HepG2 (cell line): ENCODE results near the gene EXOC3L2. TPM values are rescaled to one million over a fixed set of nuclear protein-coding genes. Genes with fewer than 3 reads are reported as not detected.

Experiments used
- ATAC-seq: fragments of 200-7000 bp; cut with Tn5 transposase; 3 replicates; pipeline ENCODE4 v1.9.1; 2020; ENCODE audit warnings: mild to moderate bottlenecking, moderate library complexity
- BruUV-seq: library from RNA; stranded (reverse); fragments of 400-500 nt; replicated peaks from 2 replicates; lab custom pipeline; 2021; lab: Mats Ljungman, UMichigan
- CTCF ChIA-PET: fragments of 300-600 bp; formaldehyde crosslinking; extraction: SDS; loops from one replicate; lab custom pipeline; 2021; ENCODE audit warnings: low total read pairs, inconsistent platforms, low intra/inter-chr PET ratio; lab: Yijun Ruan, JAX
- POLR2A ChIA-PET: fragments of 350-600 bp; sonication (Branson Sonifier 250); formaldehyde crosslinking; loops from one replicate; lab custom pipeline; 2020; ENCODE audit warnings: antibody characterized with exemption, inconsistent platforms; lab: Yijun Ruan, JAX
- DNase-seq: peaks from one replicate; pipeline ENCODE4 v3.0.0-alpha.2; 2015; ENCODE audit warnings: low spot score
- FAIRE-seq: peaks from 3 replicates; lab custom pipeline; 2011; peaks lifted over from hg19 to GRCh38; lab: Jason Lieb, UNC
- H2AFZ ChIP-seq: one replicate; pipeline ENCODE4 v1.6.1; 2011; ENCODE audit warnings: low read length, inconsistent platforms
- H3K27ac ChIP-seq: fragments of 300-600 bp; 3 replicates; pipeline ENCODE4 v1.8.0; 2011; ENCODE audit warnings: mixed run types, mild to moderate bottlenecking, mixed read lengths, low read length, inconsistent platforms; ENCODE audit not compliant: insufficient read depth; ENCODE audit errors: extremely low read length
- H3K27me3 ChIP-seq, 2 experiments: fragments of 200-600 bp in 1 of 2; 2 replicates in 1 of 2; 3 replicates in 1 of 2; pipeline versions ENCODE4 v1.6.0 to v1.8.0; 2011; ENCODE audit warnings: low read length in 2 of 2, mild to moderate bottlenecking in 2 of 2, moderate library complexity in 2 of 2, inconsistent platforms in 1 of 2; ENCODE audit not compliant: insufficient read depth in 2 of 2, control insufficient read depth in 1 of 2
- H3K36me3 ChIP-seq, 2 experiments: fragments of 200-600 bp in 1 of 2; replicated peaks in 1 of 2; 2 replicates in 1 of 2; 3 replicates in 1 of 2; pipeline versions ENCODE4 v1.5.1 to v1.8.0; 2011; ENCODE audit warnings: low read length in 2 of 2, inconsistent platforms in 1 of 2; ENCODE audit not compliant: insufficient read depth in 2 of 2, control insufficient read depth in 1 of 2
- H3K4me1 ChIP-seq: 2 replicates; pipeline ENCODE4 v1.5.1; 2012; ENCODE audit warnings: low read length, inconsistent platforms; ENCODE audit not compliant: insufficient read depth
- H3K4me2 ChIP-seq: 2 replicates; pipeline ENCODE4 v1.6.0; 2011; ENCODE audit warnings: low read depth, low read length, inconsistent platforms
- H3K4me3 ChIP-seq, 3 experiments: fragments of 200-600 bp in 1 of 3; sonication (generic), shearing (Covaris generic) in 1 of 3; replicated peaks in 1 of 3; 2 replicates each; pipeline ENCODE4 v1.5.1; 2011 to 2016; ENCODE audit warnings: low read length in 3 of 3, inconsistent platforms in 2 of 3, low read depth in 2 of 3, mild to moderate bottlenecking in 2 of 3, control low read depth in 1 of 3, mixed read lengths in 1 of 3; ENCODE audit not compliant: insufficient read depth in 1 of 3
- H3K79me2 ChIP-seq: one replicate; pipeline ENCODE4 v1.6.1; 2011; ENCODE audit warnings: low read length, inconsistent platforms; ENCODE audit not compliant: insufficient read depth
- H3K9ac ChIP-seq: 2 replicates; pipeline ENCODE4 v1.6.0; 2011; ENCODE audit warnings: mild to moderate bottlenecking, low read depth, low read length, inconsistent platforms; ENCODE audit not compliant: insufficient read depth
- H3K9me3 ChIP-seq: 2 replicates; pipeline ENCODE4 v1.5.1; 2012; ENCODE audit warnings: mild to moderate bottlenecking, low read length
- H4K20me1 ChIP-seq: 2 replicates; pipeline ENCODE4 v1.6.0; 2011; ENCODE audit warnings: inconsistent platforms, mild to moderate bottlenecking, low read length, moderate library complexity; ENCODE audit not compliant: insufficient read depth
- HOXA7 ChIP-seq: sonication (generic); formaldehyde crosslinking; IDR thresholded peaks from 2 replicates; pipeline ENCODE4 v1.8.1; 2022; ENCODE audit warnings: mild to moderate bottlenecking, missing genetic modification reagents, moderate library complexity
- ISX ChIP-seq: sonication (generic); formaldehyde crosslinking; conservative IDR thresholded peaks from 2 replicates; pipeline ENCODE4 v1.5.0; 2020; ENCODE audit warnings: missing genetic modification reagents
- JUN ChIP-seq: sonication (generic); formaldehyde crosslinking; IDR thresholded peaks from 2 replicates; pipeline ENCODE4 v1.4.0; 2020; ENCODE audit warnings: mild to moderate bottlenecking, missing genetic modification reagents
- KAT2B ChIP-seq: fragments of 150-350 bp; IDR thresholded peaks from 2 replicates; pipeline ENCODE4 v1.6.1; 2014; ENCODE audit warnings: low read depth, low read length, borderline replicate concordance
- MAFF ChIP-seq: IDR thresholded peaks from 2 replicates; pipeline ENCODE4 v1.6.1; 2011; ENCODE audit warnings: low read depth, low read length, improper control_type of control experiment
- POLR2G ChIP-seq: fragments of 200-400 bp; formaldehyde crosslinking; IDR thresholded peaks from 2 replicates; pipeline ENCODE4 v1.6.1; 2018; ENCODE audit warnings: mild to moderate bottlenecking, low read depth, low read length, moderate library complexity
- SNAPC2 ChIP-seq: sonication (generic); formaldehyde crosslinking; IDR thresholded peaks from 2 replicates; pipeline ENCODE4 v1.8.1; 2022; ENCODE audit warnings: mild to moderate bottlenecking, missing genetic modification reagents
- TSC22D2 ChIP-seq: sonication (generic); formaldehyde crosslinking; IDR thresholded peaks from 2 replicates; pipeline ENCODE4 v1.5.1; 2020; ENCODE audit warnings: missing genetic modification reagents, mild to moderate bottlenecking, borderline replicate concordance
- ZEB1 ChIP-seq: IDR thresholded peaks from 2 replicates; pipeline ENCODE4 v1.6.1; 2012; ENCODE audit warnings: mild to moderate bottlenecking, low read depth, inconsistent platforms; ENCODE audit not compliant: insufficient replicate concordance
- ZNF44 ChIP-seq: sonication (generic); formaldehyde crosslinking; IDR thresholded peaks from 2 replicates; pipeline ENCODE4 v1.5.1; 2020; ENCODE audit warnings: mild to moderate bottlenecking, missing genetic modification reagents
- WGBS: methylation state at CpG from one replicate; pipeline ENCODE4 v1.1.6; 2017; ENCODE audit warnings: low lambda C conversion rate; 5-methylcytosine and 5-hydroxymethylcytosine counted together
- in situ Hi-C: cut with HindIII; loops from 2 replicates; pipeline ENCODE4 v1.10.0; 2017; ENCODE audit warnings: low pct_unique_long_range_greater_than_20kb; ENCODE audit not compliant: extremely low pct_ligation_motif_present
- intact Hi-C: fragments of 100-400 bp; cut with micrococcal nuclease; formaldehyde crosslinking; loops from one replicate; pipeline ENCODE4 v1.10.0; 2022; ENCODE audit not compliant: unreplicated experiment
- polyA plus RNA-seq, 8 experiments: library from polyadenylated mRNA; depleted of rRNA in 3 of 8; stranded (reverse) in 7 of 8; unstranded in 1 of 8; fragments of >200 nt; fragmentation: Illumina TruSeq in 4 of 8; extraction: Trizol in 4 of 8; gene quantifications; 2 replicates each; pipeline versions ENCODE4 v1.2.1 to v1.2.3, GENCODE V29; 2011 to 2016; ENCODE audit warnings: low read depth in 4 of 8, missing spikeins in 1 of 8, mixed read lengths in 1 of 8; ENCODE audit not compliant: insufficient read depth in 1 of 8
- total RNA-seq, 5 experiments: library from RNA; depleted of rRNA; stranded (reverse); fragments of >200 nt; fragmentation: Illumina TruSeq; extraction: Trizol; gene quantifications; 2 replicates each; pipeline ENCODE4 v1.2.3, GENCODE V29; 2016; ENCODE audit warnings: low read depth in 1 of 5
- TF ChIP-seq, protein P1 (sequence below): sonication (generic); formaldehyde crosslinking; IDR thresholded peaks from 2 replicates; pipeline ENCODE4 v1.5.1; 2020; ENCODE audit warnings: mild to moderate bottlenecking, missing genetic modification reagents, moderate library complexity
- TF ChIP-seq, protein P2 (sequence below): sonication (generic); formaldehyde crosslinking; conservative IDR thresholded peaks from 2 replicates; pipeline ENCODE4 v1.8.0; 2022; ENCODE audit warnings: missing genetic modification reagents
- TF ChIP-seq, protein P3 (sequence below): sonication (generic); formaldehyde crosslinking; IDR thresholded peaks from 2 replicates; pipeline ENCODE4 v1.8.1; 2022; ENCODE audit warnings: low read depth, mild to moderate bottlenecking, missing genetic modification reagents

Gene EXOC3L2
- total and polyA plus RNA-seq, 2 of the 13 experiments (the other 11 are each of a cell fraction or from before 2014, with no cell fraction given) = 0.21 TPM; not detected in 1

DNA sequence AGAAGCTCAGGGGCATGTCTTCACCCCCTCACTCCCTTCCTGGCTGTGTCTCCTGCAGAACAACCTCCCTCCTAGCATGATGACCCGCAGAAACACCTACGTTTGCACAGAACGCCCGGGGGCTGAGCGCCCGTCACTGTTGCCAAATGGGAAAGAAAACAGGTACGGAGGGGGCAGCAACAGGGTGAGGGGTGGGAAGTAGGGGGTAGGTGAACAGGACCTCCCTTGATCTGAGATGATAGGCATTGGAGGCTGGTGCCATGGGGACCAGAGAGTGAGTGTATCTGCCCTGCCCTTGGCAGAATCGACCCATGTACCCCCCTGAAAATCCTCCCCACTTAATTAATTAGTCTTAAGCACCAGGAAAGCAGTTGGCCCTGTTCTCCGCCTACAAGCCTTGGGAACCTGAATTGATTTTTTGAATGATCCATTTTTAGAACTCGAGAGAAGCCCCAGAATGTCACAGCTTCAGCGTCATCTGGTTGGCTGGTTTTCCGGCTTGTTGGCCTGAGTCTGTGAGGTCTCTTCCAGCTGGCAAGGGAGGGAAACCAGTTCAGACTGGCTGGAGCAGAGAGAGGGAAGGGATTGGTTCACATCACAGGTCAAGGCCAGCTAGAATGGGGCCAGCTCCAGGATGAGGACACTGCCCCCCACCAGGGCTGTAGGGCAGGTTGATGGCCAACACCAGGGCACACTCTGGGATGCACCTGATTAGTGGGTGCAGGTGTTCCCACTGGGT, 49.3 kb upstream of the EXOC3L2 start (continued):
- TF ChIP-seq, protein P1, sequence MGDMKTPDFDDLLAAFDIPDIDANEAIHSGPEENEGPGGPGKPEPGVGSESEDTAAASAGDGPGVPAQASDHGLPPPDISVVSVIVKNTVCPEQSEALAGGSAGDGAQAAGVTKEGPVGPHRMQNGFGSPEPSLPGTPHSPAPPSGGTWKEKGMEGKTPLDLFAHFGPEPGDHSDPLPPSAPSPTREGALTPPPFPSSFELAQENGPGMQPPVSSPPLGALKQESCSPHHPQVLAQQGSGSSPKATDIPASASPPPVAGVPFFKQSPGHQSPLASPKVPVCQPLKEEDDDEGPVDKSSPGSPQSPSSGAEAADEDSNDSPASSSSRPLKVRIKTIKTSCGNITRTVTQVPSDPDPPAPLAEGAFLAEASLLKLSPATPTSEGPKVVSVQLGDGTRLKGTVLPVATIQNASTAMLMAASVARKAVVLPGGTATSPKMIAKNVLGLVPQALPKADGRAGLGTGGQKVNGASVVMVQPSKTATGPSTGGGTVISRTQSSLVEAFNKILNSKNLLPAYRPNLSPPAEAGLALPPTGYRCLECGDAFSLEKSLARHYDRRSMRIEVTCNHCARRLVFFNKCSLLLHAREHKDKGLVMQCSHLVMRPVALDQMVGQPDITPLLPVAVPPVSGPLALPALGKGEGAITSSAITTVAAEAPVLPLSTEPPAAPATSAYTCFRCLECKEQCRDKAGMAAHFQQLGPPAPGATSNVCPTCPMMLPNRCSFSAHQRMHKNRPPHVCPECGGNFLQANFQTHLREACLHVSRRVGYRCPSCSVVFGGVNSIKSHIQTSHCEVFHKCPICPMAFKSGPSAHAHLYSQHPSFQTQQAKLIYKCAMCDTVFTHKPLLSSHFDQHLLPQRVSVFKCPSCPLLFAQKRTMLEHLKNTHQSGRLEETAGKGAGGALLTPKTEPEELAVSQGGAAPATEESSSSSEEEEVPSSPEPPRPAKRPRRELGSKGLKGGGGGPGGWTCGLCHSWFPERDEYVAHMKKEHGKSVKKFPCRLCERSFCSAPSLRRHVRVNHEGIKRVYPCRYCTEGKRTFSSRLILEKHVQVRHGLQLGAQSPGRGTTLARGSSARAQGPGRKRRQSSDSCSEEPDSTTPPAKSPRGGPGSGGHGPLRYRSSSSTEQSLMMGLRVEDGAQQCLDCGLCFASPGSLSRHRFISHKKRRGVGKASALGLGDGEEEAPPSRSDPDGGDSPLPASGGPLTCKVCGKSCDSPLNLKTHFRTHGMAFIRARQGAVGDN = peak; percentile 24; the same call in 1 of the 2 replicates
- TF ChIP-seq ZEB1 = no peak
- no peak for TF ChIP-seq KAT2B
- no peak for TF ChIP-seq JUN (CRISPR knock-in tag)
- TF ChIP-seq, all 625 proteins: peak for 3

DNA sequence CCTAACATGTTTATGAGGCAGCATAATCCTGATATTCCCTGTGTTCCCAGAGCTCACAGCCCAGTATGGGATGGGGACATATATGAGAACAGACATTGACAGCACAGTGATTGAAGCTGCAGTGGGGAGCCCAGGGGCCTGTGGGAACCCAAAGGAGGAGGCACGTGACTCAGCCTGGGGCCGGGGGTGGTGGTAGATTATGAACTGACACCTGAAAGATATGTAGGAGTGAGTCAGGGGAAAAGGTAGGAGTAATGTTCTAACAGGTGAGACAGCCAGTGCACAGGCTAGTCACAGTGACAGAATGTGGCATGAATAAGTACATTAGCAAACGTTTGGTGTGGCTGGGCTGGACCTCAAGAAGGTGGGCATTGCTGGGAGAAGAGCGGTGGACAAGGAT, 48.5 kb upstream of the EXOC3L2 start:
- peaks cover 11 to 33% of the 10 kb centered on the region in 2 experiments; a peak in 4 of 5 replicates for H3K36me3 ChIP-seq
- 78% methylated on average over 4 of the region's 4 CpGs for WGBS
- no peak for ATAC-seq
- POLR2A ChIA-PET = no interaction called here
- no peak for DNase-seq
- no peak overlapping the region for H3K4me2 ChIP-seq
- CTCF ChIA-PET = no interaction called here
- H3K27me3 ChIP-seq = no peaks in the 10 kb centered on the region
- no peak overlapping the region for H2AFZ ChIP-seq
- no peaks in the 10 kb centered on the region for H3K79me2 ChIP-seq
- H3K4me3 ChIP-seq = no peak overlapping the region
- no TSS peak for BruUV-seq
- peaks cover 10% of the 10 kb centered on the region; the same call in 1 of the 2 replicates for H3K4me1 ChIP-seq
- no peak overlapping the region for H3K9ac ChIP-seq
- intact Hi-C loops (no loop called here), in situ Hi-C loops (no loop called here)
- no peaks in the 10 kb centered on the region for H4K20me1 ChIP-seq
- no peak overlapping the region for H3K27ac ChIP-seq
- no peak for FAIRE-seq
- H3K9me3 ChIP-seq = no peaks in the 10 kb centered on the region
- TF ChIP-seq, protein P2, sequence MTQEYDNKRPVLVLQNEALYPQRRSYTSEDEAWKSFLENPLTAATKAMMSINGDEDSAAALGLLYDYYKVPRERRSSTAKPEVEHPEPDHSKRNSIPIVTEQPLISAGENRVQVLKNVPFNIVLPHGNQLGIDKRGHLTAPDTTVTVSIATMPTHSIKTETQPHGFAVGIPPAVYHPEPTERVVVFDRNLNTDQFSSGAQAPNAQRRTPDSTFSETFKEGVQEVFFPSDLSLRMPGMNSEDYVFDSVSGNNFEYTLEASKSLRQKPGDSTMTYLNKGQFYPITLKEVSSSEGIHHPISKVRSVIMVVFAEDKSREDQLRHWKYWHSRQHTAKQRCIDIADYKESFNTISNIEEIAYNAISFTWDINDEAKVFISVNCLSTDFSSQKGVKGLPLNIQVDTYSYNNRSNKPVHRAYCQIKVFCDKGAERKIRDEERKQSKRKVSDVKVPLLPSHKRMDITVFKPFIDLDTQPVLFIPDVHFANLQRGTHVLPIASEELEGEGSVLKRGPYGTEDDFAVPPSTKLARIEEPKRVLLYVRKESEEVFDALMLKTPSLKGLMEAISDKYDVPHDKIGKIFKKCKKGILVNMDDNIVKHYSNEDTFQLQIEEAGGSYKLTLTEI (CRISPR knock-in tag) = no peak
- TF ChIP-seq, protein P3, sequence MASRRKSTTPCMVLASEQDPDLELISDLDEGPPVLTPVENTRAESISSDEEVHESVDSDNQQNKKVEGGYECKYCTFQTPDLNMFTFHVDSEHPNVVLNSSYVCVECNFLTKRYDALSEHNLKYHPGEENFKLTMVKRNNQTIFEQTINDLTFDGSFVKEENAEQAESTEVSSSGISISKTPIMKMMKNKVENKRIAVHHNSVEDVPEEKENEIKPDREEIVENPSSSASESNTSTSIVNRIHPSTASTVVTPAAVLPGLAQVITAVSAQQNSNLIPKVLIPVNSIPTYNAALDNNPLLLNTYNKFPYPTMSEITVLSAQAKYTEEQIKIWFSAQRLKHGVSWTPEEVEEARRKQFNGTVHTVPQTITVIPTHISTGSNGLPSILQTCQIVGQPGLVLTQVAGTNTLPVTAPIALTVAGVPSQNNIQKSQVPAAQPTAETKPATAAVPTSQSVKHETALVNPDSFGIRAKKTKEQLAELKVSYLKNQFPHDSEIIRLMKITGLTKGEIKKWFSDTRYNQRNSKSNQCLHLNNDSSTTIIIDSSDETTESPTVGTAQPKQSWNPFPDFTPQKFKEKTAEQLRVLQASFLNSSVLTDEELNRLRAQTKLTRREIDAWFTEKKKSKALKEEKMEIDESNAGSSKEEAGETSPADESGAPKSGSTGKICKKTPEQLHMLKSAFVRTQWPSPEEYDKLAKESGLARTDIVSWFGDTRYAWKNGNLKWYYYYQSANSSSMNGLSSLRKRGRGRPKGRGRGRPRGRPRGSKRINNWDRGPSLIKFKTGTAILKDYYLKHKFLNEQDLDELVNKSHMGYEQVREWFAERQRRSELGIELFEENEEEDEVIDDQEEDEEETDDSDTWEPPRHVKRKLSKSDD (CRISPR knock-in tag) = no peak
- TF ChIP-seq HOXA7 (CRISPR knock-in tag) = no peak
- TF ChIP-seq MAFF = no peak
- no peak for TF ChIP-seq TSC22D2 (CRISPR knock-in tag)
- no peak for TF ChIP-seq ZNF44
- no peak for TF ChIP-seq POLR2G
- no peak for TF ChIP-seq SNAPC2 (CRISPR knock-in tag)
- TF ChIP-seq ISX (CRISPR knock-in tag) = no peak
